K562 (cell line): ENCODE results near the gene PPP1CA. TPM values are rescaled to one million over a fixed set of nuclear protein-coding genes. Genes with fewer than 3 reads are reported as not detected.

ENCODE experiments used
- ARID2 ChIP-seq: fragments of 450-650 bp; IDR thresholded peaks from 2 replicates; pipeline ENCODE4 v1.6.1; 2017; ENCODE audit warnings: antibody characterized with exemption, mild to moderate bottlenecking
- ATF6 ChIP-seq: sonication (generic); formaldehyde crosslinking; IDR thresholded peaks from 2 replicates; pipeline ENCODE4 v1.4.0; 2020; ENCODE audit warnings: mild to moderate bottlenecking, missing genetic modification reagents
- FOXK1 ChIP-seq: sonication (generic); formaldehyde crosslinking; IDR thresholded peaks from 2 replicates; pipeline ENCODE4 v1.8.0; 2022; ENCODE audit warnings: missing genetic modification reagents, mild to moderate bottlenecking, borderline replicate concordance
- GTF2B ChIP-seq: IDR thresholded peaks from 2 replicates; pipeline ENCODE4 v1.6.1; 2011; ENCODE audit not compliant: insufficient read length; ENCODE audit errors: extremely low read depth
- HCFC1 ChIP-seq: IDR thresholded peaks from 2 replicates; pipeline ENCODE4 v1.6.1; 2012; ENCODE audit warnings: low read depth, low read length, improper control_type of control experiment
- HOMEZ ChIP-seq: fragments of 250-450 bp; sonication (Bioruptor Pico); IDR thresholded peaks from 2 replicates; pipeline ENCODE4 v1.4.0; 2020; ENCODE audit warnings: mild to moderate bottlenecking, moderate library complexity
- IFI16 ChIP-seq: fragments of 250-450 bp; sonication (Bioruptor Pico); IDR thresholded peaks from 2 replicates; pipeline ENCODE4 v2.1.2; 2022; ENCODE audit warnings: mild to moderate bottlenecking, inconsistent platforms
- IRF1 ChIP-seq: sonication (generic); formaldehyde crosslinking; IDR thresholded peaks from 2 replicates; pipeline ENCODE4 v1.8.0; 2022; ENCODE audit warnings: missing genetic modification reagents, mild to moderate bottlenecking, borderline replicate concordance
- KDM1A ChIP-seq, 2 experiments: fragments of 450-650 bp; IDR thresholded peaks; 2 replicates each; pipeline ENCODE4 v1.6.1; 2016; ENCODE audit warnings: mild to moderate bottlenecking in 2 of 2
- KDM5B ChIP-seq: fragments of 200-600 bp; sonication (generic); IDR thresholded peaks from 2 replicates; pipeline ENCODE4 v1.6.1; 2012; ENCODE audit warnings: low read depth, mild to moderate bottlenecking, moderate library complexity, low read length, control low read depth, inconsistent platforms; ENCODE audit not compliant: insufficient replicate concordance
- L3MBTL2 ChIP-seq: fragments of 450-650 bp; IDR thresholded peaks from 2 replicates; pipeline ENCODE4 v1.6.1; 2016; ENCODE audit warnings: mild to moderate bottlenecking, moderate library complexity
- NCOR1 ChIP-seq: fragments of 450-650 bp; IDR thresholded peaks from 2 replicates; pipeline ENCODE4 v1.6.1; 2016; ENCODE audit warnings: mild to moderate bottlenecking, moderate library complexity
- PATZ1 ChIP-seq: fragments of 250-450 bp; sonication (Bioruptor Pico); IDR thresholded peaks from 2 replicates; pipeline ENCODE4 v1.5.0; 2020; ENCODE audit warnings: mild to moderate bottlenecking, borderline replicate concordance
- PHF20 ChIP-seq: fragments of 450-650 bp; IDR thresholded peaks from 2 replicates; pipeline ENCODE4 v1.6.1; 2018; ENCODE audit not compliant: partially characterized antibody
- SETDB1 ChIP-seq: IDR thresholded peaks from one replicate; pipeline ENCODE4 v1.6.1; 2012; ENCODE audit warnings: low read length, control low read depth, inconsistent platforms
- SP1 ChIP-seq: sonication (generic); formaldehyde crosslinking; IDR thresholded peaks from 2 replicates; pipeline ENCODE4 v1.8.1; 2022; ENCODE audit warnings: mild to moderate bottlenecking, missing genetic modification reagents
- TFAM ChIP-seq: fragments of 250-450 bp; sonication (Bioruptor Pico); conservative IDR thresholded peaks from 2 replicates; pipeline ENCODE4 v1.5.0; 2021; ENCODE audit warnings: mild to moderate bottlenecking, moderate library complexity
- TRIM28 ChIP-seq: fragments of 450-650 bp; IDR thresholded peaks from 2 replicates; pipeline ENCODE4 v1.6.1; 2017
- ZBTB17 ChIP-seq: fragments of 450-650 bp; formaldehyde crosslinking; IDR thresholded peaks from 2 replicates; pipeline ENCODE4 v1.4.0; 2020; ENCODE audit warnings: mild to moderate bottlenecking
- ZNF184 ChIP-seq: sonication (generic); formaldehyde crosslinking; IDR thresholded peaks from 2 replicates; pipeline ENCODE4 v1.5.0; 2020; ENCODE audit warnings: missing genetic modification reagents
- ZNF507 ChIP-seq: conservative IDR thresholded peaks from 2 replicates; pipeline ENCODE4 v1.6.1; 2017; ENCODE audit warnings: missing genetic modification characterization, missing compliant biosample characterization
- ZNF717 ChIP-seq: fragments of 250-450 bp; sonication (Bioruptor Pico); IDR thresholded peaks from 2 replicates; pipeline ENCODE4 v1.5.0; 2021
- polyA plus RNA-seq, 8 experiments: library from polyadenylated mRNA; depleted of rRNA in 4 of 8; stranded (reverse) in 5 of 8; unstranded in 3 of 8; fragments of >200 nt; fragmentation: Nextera tagmentation in 2 of 8; fragmentation: Illumina TruSeq in 1 of 8; extraction: Ambion mirVana in 2 of 8; extraction: Trizol in 1 of 8; gene quantifications; 2 replicates each; pipeline versions ENCODE4 v1.2.1 to v1.2.3, GENCODE V29; 2011 to 2014; ENCODE audit warnings: inconsistent platforms in 1 of 8, missing spikeins in 1 of 8
- total RNA-seq, 7 experiments: library from RNA; depleted of rRNA in 6 of 7; stranded (reverse); fragments of >200 nt in 6 of 7; fragmentation: Illumina TruSeq in 2 of 7; extraction: Trizol in 2 of 7; gene quantifications; 2 replicates each; pipeline versions ENCODE4 v1.2.1 to v1.2.3, GENCODE V29; 2011 to 2021; ENCODE audit warnings: low replicate concordance in 1 of 7

PPP1CA gene
- total and polyA plus RNA-seq, 9 of the 15 experiments (the other 6 are each of a cell fraction or from before 2014, with no cell fraction given), result 18.2 to 242 (median 188) TPM

- TF ChIP-seq TFAM (CRISPR knock-in tag) (no peak), PHF20 (no peak), KDM5B (peak; percentile 57), ZNF507 (no peak), PATZ1 (CRISPR knock-in tag) (no peak), HOMEZ (no peak), IFI16 (CRISPR knock-in tag) (no peak), HCFC1 (no peak; the same call in 1 of the 2 replicates), ZNF717 (CRISPR knock-in tag) (no peak), KDM1A (IDR thresholded peaks at IDR 0.05) (peak in 1 of 2 experiments; percentile 78; a peak in 2 of 4 replicates), ZBTB17 (CRISPR knock-in tag) (no peak; the same call in 1 of the 2 replicates), GTF2B (no peak), ZNF184 (CRISPR knock-in tag) (no peak), TRIM28 (no peak), SETDB1 (no peak), IRF1 (no peak), L3MBTL2 (peak; percentile 95), ATF6 (CRISPR knock-in tag) (no peak), ARID2 (no peak; the same call in 1 of the 2 replicates), FOXK1 (CRISPR knock-in tag) (0 out of 2 replicates have a peak, but pooled peaks have one; percentile 24), NCOR1 (no peak), SP1 (no peak; the same call in 1 of the 2 replicates)
Measured at GRCh38 chr11:67373648-67374570, 27.7 kb downstream of the PPP1CA start (continued).
